HG03095 (cell line): ENCODE results near the gene SDC1.
"Not testable (repeated sequence)": the region's sequence is repeated elsewhere in the genome, so short reads cannot be mapped to it uniquely, and the experiment has no call there.

Experiments
- ATAC-seq: cut with Tn5 transposase; IDR thresholded peaks from one replicate; pipeline ENCODE4 v1.9.1; 2021; ENCODE audit warnings: moderate library complexity; ENCODE audit not compliant: unreplicated experiment

The SDC1 gene

GRCh38 chr2:20199633-20200270 is 25.2 kb downstream of the SDC1 start:
- no peak for ATAC-seq

GRCh38 chr2:20198796-20199632 is 25.9 kb downstream of the SDC1 start:
- no peak for ATAC-seq

DNA sequence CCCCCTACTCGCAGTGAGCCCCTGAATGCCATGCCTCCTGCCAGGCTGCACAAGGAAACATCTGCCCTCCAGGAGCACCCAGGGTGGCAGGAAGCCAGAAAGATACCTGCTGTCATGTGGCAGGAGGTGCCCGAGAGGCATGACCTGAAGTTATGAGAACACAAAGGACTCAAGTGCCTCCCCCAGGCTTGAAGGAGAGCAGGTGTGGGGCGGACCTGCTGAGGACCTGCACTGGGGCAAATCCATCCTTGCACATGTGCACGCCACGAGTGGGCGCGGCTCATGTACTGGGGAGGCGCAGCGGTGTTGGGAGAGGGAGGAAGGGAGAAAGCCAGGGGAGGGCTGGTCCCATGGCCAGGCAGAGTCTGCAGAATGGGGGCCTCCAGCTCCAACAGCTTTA is 26.9 kb downstream of the SDC1 start:
- ATAC-seq: no peak

DNA sequence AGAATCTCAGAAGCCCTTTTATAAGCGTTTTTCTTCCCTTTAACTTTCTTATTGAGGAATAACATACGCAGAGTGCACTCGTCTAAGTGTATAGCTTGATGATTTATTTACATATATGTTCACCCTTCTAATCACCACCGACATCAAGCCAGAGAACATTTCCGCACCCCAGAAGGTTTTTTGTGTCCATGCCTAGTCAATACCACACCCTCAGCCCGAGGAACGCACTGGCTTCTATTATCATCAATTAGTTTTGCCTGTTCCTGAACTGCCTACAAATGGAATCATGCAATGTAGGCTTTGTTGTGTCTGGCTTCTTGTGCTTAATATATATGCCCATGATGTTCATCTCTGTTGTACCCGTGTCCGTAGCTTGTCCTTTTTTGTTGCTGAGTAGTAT is 27.7 kb downstream of the SDC1 start:
- ATAC-seq: no peak

DNA sequence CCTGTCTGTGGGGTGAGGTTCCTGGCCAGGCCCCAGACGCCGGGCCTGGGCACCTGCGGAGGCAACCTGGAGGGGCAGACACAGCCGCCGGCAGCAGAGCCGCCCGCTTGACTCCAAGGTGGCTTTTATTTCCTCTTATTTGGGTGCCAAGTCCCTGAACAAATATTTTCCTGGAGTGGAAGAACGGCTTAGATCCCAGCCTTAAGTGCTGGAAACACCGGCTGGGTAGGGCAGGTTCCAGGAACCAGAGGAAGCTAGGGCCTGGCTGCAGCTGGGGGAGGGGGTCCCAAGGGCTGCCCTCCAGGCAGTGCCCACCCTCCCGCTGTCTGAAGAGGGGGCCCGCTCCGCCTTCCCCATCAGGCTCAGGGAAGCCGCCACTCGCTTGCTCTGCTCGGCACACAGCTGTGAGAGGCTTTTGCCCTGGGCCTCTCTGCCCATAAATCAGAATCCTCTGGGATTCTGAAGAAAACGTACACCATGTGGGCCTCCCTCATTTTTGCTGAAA is 28.2 kb downstream of the SDC1 start:
- ATAC-seq: no peak

DNA sequence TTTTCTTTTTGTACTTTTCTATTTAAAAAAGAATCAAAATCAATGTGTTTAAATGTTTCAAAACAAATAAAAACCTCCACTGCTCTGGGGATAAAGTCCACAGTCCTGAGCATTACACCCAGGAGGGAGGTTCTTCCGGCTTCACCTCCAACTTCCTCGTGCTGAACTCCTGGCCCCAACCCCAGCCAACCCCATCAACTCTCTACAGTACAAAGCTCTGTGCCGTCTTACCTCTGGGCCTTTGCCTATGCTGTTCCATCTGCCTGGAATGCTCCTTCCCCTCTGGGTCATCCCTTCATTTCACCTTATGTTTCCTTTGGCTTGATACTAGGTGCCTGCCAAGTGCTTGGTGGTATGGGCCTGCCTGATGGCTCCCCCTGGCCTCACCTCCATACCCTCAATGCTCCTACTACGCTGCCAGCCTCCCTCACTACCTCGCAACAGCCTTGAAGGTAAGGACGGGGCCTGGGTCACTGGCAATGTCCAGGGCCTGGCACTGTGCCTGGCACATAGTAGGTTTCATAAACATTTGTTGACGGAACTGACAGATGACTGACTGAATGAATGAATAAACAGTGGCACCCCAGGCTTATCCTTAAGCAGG is 28.8 kb downstream of the SDC1 start:
- ATAC-seq: no peak

- no peak for ATAC-seq
Observed at GRCh38 chr2:20195431-20196033, 29.4 kb downstream of the SDC1 start.

DNA sequence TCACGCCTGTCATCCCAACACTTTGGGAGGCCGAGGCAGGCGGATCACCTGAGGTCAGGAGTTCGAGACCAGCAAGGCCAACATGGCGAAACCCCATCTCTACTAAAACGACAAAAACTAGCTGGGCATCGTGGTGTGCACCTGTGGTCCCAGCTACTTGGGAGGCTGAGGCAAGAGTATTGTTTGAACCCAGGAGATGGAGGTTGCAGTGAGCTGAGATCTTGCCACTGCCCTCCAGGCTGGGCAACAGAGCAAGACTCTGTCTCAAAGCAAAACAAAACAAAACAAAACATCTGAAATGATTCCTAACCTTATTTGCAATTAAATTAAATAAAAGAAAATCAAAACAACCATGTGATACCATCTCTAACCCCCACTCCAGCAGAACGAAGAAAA is 29.9 kb downstream of the SDC1 start:
- ATAC-seq: not testable (repeated sequence)

GRCh38 chr2:20194097-20195015 is 30.6 kb downstream of the SDC1 start:
- no peak for ATAC-seq

DNA sequence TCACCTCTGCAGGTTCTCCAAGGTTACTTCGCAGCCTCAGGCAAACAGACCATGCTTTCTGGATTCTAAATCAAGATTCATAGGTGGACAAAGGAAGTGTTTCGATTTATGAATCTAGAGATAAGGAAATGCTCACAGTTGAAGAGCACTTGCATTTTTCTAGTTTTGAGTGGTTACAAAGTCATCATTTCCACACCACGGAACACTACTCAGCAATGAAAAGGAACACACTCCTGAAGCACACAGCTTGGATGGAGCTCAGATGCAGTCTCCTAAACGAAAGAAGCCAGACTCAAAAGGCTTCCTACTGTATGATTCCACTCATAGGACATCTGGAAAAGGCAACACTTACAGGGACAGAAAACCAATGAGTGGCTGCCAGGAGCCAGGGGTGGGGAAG is 31.7 kb downstream of the SDC1 start:
- no peak for ATAC-seq

- ATAC-seq: no peak
Observed at GRCh38 chr2:20192781-20193180, 32.1 kb downstream of the SDC1 start.

DNA sequence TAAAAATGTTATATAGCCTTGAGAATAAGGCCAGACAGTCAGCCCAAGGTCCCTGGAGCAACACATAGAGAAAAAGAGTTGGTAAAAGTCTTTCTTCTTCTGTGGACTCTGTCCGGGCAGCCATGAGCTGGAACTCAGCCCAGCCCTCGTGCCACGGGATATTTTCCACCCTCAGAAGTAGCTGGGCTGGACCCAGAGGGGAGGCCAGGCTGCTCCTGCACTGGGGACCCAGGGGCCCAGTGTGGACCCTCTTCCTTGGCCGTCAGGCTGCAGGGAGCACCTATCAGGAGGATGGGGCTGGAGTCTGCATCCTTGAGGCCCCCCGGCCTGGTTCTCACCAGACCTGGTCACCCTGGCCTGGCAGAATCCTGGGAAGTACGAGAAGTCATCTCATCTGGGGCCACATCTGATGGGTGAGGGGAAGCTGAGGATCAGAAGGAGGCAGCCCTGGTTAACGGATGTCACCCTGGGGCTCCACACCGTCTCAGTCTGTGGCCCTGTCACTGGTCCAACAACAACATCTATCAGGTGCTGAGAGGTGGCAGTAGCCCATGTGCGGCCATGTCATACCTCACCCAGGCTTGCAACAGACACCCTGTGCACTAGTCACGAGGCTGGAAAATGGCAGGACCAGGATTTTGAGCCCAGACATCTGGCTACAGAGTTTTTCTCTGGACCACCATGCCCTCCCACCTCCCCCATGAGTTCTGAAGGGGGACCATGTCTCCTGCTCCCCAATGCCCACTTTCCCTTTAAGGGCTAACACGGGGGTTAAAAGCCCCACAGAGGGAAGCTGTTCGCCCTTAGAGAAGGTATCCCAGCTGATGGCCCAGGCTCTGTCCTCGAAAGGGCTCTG is 33.0 kb downstream of the SDC1 start:
- ATAC-seq: no peak

DNA sequence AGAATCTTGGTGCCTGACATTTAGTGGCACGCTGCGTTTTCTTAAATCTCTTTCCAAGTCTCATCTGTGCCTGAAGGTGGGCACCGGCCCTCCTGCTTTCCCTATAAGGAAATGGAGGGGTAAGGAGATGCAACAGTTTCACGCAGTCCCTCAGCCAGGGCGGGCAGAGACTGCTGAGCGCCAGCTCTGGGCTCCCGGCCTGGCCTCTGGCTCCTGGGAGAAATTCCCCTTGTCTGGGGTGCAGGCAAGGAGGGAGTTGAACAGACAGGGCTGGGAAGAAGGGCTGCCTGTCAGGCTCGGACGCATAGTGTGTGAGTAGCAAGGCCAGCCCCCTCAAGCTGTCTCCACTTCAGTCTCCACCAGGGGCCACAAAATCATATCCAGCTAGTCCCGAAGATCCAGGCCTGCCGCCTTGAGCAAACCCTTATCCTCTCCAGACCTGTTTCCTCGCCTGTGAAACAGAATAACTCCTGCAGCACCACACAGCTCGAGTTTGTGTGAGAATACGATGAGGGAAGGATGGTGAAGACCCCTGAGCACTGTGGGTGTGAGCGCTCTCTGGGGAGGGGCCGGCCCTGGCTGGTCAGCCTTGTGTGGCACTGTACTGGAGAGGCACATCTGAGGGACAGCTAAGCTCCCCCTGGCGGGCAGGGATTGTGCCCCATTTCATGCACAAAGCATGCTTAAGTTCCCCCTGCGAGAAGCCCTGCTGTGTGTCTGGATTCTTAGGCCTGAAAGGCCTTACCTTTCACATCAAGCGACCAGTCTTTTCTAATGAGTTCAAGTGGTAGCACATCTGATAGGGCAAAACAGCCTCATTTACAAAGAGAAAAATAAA is 33.8 kb downstream of the SDC1 start:
- ATAC-seq: no peak

- no peak for ATAC-seq
Observed at GRCh38 chr2:20190170-20190569, 34.8 kb downstream of the SDC1 start.

DNA sequence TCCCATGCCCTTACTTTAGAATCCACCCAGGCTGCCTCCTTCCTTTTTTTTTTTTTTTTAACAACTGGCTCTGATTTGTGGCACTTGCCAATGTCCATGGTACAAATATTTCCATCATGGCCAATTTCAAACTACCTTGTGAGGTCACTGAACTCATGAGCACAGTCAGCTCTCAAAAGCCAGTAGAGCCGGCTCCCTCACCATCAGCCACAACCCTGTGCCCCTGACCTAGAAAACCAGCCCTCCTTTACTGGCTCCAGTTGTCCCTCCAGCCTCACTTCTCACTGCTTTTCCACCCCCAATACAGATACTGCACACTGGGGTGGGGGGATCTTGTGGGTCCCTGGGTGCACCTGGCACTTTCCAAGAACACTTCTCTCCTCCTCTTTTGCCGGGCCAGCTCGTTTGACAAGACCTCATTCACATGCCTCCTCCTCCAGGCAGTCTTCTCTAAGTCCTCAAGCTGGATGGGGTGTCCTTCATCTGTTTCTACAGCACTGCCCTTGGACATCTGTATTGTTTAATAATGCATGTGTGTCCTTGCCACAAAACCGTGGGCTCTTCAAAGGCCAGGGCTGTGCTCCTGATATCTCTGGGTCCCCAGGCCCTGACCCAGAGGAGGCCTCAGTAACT is 35.5 kb downstream of the SDC1 start:
- no peak for ATAC-seq

DNA sequence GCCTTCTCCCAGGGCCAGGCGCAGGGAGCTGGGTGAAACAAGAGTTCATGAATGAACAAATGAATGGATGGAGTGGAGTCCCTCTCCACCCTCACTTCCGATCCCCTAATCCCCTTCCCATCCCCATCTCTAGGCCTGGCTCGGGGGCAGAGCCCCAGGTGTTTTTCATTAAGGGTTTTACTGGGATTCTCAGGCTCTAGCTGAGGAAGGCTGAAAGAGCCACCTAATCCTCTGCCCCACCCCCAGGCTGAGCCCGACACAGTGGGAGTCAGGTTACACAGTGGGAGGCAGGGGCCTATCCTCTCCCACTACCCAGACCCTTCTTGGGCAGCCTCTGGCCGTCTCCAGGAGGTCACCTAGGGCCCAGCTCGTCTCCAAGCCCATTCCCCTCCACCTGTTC is 36.1 kb downstream of the SDC1 start:
- no peak for ATAC-seq

- no peak for ATAC-seq
Observed at GRCh38 chr2:20188201-20188600, 36.7 kb downstream of the SDC1 start.

DNA sequence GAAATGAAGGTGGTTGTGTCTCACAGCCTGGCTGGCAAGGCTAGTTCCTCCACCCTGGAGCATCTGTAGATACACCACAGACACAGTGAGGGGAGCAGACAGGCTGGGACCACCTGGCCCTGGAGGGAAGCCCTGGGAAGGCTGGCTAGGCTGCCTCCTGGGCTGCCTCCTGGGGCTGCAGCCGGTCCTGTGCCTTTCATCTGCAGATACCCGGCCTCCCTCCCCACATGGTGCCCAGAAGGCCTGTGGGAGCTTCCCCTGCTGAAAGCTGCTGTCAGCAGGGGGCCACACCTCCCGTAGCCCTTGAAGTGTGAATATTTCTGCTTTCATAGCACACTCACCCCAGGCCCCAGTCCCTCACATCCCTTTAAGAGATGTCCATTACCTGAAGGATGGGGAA is 37.6 kb downstream of the SDC1 start:
- ATAC-seq: no peak
